Right lung (tissue), 10 donors: ENCODE measurements around the gene B4GALNT1. TPM values are rescaled to one million over a fixed set of nuclear protein-coding genes. Genes with fewer than 3 reads are reported as not detected.
"Not testable (repeated sequence)": the region's sequence is repeated elsewhere in the genome, so short reads cannot be mapped to it uniquely, and the experiment has no call there.

ENCODE experiments used
- DNase-seq, 2 donors: peaks; one replicate each; pipeline ENCODE4 v3.0.0-alpha.2; 2013
- long read RNA-seq, 8 donors: transcript quantifications; one replicate each; lab custom pipeline, GENCODE V29; 2026
- polyA plus RNA-seq, 5 donors: library from polyadenylated mRNA; unstranded; fragments of 120-200 nt; gene quantifications; one replicate each; pipeline versions ENCODE4 v1.2.1 to v1.2.3, GENCODE V29; 2013; ENCODE audit warnings: inconsistent platforms in 1 of 5, low replicate concordance in 1 of 5; ENCODE audit not compliant: insufficient read length in 5 of 5, insufficient read depth in 1 of 5

B4GALNT1 gene
- polyA plus RNA-seq, result 1 to 10 TPM in 4 of 5 donors, under 1 TPM in 1; 0.82 to 1.7 (median 1.6) TPM
- long read RNA-seq, donor 1, result 0 reads
- long read RNA-seq, donor 2, result 0 reads
- long read RNA-seq, donor 3, result 0 reads
- long read RNA-seq, donor 4, result 0 reads
- long read RNA-seq, donor 5, result 0 reads
- long read RNA-seq, donor 6, result 0 reads
- long read RNA-seq, donor 7, result 0 reads
- long read RNA-seq, donor 8, result 0 reads

GRCh38 chr12:57632958-57633840 lies at the start of gene B4GALNT1:
TSS of gene B4GALNT1 (minus strand) at chr12:57633201. CDS start at chr12:57632132, 1,069 bp downstream.
- peak; percentile 41 to 46 for DNase-seq

DNA sequence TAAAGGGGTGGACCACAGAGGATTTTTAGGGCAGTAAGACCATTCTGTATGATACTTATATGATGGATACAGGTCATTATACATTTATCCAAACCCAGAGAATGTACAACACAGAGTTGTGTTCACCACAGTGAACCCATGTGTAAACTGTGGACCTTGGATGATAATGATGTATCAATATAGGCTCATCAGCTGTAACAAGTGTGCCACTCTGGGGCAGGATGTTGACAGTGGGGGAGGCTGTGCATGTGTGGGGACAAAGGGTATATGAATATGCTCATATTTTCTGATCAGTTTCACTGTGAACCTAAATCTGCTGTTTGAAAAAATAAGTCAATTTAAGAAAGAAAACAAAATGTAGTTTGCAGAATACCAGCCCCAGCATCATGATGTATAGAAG lies 46.7 kb upstream of the B4GALNT1 start:
- no peak for DNase-seq

DNA sequence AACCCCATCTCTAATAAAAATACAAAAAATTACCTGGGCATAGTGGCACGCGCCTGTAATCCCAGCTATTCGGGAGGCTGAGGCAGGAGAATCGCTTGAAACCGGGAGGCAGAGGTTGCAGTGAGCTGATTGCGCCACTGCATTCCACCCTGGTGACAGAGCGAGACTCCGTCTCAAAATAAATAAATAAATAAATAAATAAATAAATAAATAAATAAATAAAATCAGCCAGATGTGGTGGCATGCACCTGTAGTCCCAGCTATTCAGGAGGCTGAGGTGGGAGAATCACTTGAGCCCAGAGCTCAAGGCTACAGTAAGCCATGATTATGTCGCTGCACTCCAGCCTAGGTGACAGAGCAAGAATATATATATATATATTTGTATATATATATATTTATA lies 44.9 kb upstream of the B4GALNT1 start:
- not testable (repeated sequence) for DNase-seq

GRCh38 chr12:57674691-57675090 lies 41.7 kb upstream of the B4GALNT1 start:
- no peak for DNase-seq

GRCh38 chr12:57672801-57673200 lies 39.8 kb upstream of the B4GALNT1 start:
- DNase-seq, result no peak

DNA sequence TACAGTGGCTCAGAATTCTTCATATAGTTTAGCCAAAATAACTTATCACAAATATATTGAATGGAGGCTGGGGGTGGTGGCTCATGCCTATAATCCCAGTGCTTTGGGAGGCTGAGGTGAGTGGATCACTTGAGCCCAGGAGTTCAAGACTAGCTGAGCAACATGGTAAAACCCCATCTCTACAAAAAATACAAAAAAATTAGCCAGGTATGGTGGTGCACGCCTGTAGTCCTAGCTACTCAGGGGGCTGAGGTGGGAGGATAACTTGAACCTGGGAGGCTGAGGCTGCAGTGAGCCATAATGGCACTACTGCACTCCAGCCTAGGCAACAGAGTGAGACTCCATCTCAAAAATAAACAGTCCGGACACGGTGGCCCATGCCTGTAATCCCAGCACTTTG lies 38.8 kb upstream of the B4GALNT1 start:
- not testable (repeated sequence) for DNase-seq

DNA sequence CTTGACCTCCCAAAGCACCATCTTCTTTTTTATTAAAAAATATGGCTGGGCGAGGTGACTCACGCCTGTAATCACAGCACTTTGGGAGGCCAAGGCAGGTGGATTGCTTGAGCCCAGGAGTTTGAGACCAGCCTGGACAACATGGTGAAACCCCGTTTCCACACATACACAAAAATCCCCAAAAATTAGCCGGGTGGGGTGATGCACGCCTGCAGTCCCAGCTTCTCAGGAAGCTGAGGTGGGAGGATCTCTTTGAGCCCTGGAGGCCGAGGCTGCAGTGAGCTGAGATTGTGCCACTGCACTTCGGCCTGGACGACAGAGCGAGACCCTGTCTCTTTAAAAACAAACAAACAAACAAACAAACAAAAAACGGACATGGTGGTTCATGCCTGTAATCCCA lies 36.7 kb upstream of the B4GALNT1 start:
- DNase-seq, result not testable (repeated sequence)

DNA sequence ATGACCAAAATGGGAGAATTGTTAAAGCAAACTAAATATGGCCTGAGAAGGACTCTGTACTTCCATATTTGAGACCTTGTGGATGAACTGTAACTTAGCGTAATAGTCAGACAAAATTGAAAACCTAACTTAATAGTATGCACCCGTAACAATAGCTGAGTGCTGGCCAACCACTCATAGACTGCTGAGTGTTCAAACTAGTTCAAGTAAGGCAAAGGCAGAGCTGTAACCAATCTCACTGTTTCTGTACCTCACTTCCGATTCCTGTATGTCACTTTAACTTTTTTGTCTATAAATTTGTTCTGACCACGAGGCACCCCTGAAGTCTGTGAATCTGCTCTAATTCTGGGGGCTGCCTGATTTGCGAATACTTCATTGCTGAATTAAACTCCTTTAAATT lies 33.9 kb upstream of the B4GALNT1 start:
- DNase-seq, result no peak

GRCh38 chr12:57665066-57665820 lies 32.2 kb upstream of the B4GALNT1 start:
- not testable (repeated sequence) for DNase-seq

DNA sequence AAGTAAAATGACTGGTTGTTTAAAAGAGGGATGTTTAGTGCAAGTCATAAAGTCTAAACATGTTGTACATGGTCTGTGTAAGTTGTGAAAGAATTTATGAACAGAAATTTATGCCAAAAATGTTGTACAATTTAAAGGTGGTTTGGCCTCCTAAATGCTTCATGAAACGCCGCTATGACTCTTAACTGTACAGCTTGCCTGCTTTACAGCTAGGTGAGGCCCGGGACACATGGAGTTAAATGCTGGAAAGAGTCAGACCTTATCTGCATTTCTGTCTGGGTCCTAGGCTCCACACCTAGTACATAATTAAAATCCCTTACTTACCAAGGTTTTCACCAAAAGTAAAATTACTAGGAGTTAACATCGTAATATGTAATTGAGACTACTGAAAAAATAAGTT lies 28.4 kb upstream of the B4GALNT1 start:
- no peak for DNase-seq

DNA sequence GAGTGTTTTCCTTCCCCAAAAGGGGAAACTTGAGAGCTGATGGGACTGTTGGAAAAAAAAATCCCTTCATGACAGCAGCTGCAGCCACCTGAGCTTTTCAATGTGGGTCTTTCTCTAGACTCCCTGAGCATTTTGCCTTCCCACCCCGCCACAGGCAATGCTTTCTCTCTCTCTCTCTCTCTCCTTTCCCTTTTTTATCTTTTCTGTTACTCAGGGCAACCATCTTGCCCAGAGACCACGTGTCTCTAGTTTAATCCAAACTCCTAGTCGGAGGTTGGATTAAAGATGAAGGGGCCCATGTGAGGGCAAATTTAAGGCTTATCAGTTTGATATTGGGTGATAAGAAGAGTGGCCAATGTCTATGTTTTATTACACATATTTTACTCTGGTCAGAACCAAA lies 25.9 kb upstream of the B4GALNT1 start:
- DNase-seq, result no peak

DNA sequence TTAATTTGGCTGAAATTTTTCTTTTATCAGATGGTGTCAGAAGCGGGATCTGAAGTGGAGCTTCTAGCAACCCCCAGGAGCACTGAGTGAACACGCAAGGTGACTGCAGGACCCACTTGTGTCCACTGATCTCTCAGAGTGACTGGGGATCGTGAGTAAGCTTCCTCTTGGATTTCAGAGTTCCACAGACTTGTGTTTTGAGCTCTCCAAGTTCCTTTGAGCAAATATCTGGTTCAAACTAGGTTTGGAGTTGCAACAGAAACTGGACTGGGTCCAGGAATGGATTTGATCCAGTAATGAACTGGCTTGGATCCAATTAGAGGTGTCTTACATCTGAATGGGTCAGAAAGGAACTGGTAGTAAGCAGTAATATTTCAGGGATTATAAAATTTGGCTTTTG lies 24.7 kb upstream of the B4GALNT1 start:
- peak; percentile 28 to 50 for DNase-seq

- not testable (repeated sequence) for DNase-seq
Observed at GRCh38 chr12:57656408-57656807, 23.4 kb upstream of the B4GALNT1 start.

DNA sequence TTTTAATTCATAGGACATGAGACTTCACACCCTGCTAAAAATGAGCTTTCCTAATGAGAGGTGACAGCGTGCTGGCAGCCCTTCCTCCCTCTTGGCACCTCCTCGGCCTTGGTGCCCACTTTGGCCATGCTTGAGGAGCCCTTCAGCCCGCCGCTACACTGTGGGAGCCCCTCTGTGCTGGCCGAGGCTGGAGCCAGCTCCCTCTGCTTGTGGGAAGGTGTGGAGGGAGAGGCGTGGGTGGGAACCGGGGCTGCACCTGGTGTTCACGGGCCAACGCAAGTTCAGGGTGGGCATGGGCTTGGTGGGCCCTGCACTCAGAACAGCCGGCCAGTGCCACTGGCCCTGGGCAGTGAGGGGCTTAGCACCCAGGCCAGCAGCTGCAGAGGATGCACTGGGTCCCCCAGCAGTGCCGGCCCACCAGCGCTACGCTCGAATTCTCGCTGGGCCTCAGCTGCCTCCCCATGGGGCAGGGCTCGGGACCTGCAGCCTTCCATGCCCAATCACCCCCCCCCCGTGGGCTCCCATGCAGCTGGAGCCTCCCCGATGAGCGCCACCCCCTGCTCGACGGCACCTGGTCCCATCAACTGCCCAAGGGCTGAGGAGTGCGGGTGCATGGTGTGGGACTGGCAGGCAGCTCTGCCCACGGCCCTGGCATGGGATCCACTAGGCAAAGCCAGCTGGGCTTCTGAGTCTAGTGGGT lies 22.7 kb upstream of the B4GALNT1 start:
- DNase-seq, result no peak

GRCh38 chr12:57654042-57654441 lies 21.0 kb upstream of the B4GALNT1 start:
- no peak for DNase-seq

DNA sequence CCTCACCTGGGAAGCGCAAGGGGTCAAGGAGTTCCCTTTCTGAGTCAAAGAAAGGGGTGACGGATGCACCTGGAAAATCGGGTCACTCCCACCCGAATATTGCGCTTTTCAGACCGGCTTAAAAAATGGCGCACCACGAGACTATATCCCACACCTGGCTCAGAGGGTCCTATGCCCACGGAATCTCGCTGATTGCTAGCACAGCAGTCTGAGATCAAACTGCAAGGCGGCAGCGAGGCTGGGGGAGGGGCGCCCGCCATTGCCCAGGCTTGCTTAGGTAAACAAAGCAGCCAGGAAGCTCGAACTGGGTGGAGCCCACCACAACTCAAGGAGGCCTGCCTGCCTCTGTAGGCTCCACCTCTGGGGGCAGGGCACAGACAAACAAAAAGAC lies 13.7 kb upstream of the B4GALNT1 start:
- not testable (repeated sequence) for DNase-seq

GRCh38 chr12:57645990-57646658 lies 13.1 kb upstream of the B4GALNT1 start:
- not testable (repeated sequence) for DNase-seq

GRCh38 chr12:57641699-57642442 lies 8.9 kb upstream of the B4GALNT1 start:
- no peak for DNase-seq

DNA sequence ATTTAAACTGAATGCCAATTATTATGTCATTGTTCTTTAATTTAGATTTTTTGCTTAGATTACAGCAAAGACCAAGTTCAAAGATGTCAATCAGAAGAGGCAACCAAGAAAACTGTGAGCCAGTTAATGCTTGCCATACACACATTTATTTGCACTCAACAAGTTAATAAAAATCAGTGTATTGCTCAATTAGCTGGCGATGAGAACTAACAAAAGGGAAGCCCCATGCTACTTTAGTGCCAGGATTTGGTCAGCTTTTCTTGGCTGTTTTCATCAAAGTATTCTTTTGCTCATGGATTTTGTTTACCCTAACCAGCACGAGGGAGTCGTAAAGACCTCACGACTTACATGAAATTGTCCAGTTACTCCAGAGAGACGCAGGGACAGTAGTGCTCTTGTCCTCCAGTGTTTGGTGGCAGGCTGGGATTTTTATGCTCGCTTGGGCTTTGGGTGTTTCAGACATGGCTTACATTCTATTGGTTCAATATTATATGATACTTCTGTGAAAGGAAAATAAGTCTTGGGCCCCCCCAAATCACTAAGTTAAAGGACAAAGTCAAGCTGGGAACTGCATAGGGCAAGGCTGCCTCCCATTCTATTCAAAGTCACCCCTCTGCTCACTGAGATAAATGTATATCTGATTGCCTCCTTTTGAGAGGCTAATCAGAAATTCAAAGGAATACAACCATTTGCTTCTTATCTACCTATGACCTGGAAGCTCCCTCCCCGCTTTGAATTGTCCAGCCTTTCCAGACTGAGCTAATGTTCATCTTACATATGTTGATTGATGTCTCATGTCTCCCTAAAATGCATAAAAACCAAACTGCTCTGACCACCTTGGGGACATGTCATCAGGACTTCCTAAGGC lies 7.4 kb upstream of the B4GALNT1 start:
- no peak for DNase-seq
